ENCODE results near the gene HECW1.

- TF ChIP-seq EZH2 (IDR thresholded peaks at IDR 0.05; ENCODE audit: borderline replicate concordance, insufficient read depth, low read depth, low read length, poor library complexity, severe bottlenecking) (no peak), CTCF (IDR thresholded peaks at IDR 0.05) (no peak)
These were observed 478.6 kb downstream of the HECW1 start for GRCh38 chr7:43590862-43591557.

Data from B cell (primary cell).